Measurements from ENCODE around the gene WDR49. TPM values are rescaled to one million over a fixed set of nuclear protein-coding genes. Genes with fewer than 3 reads are reported as not detected.

The WDR49 gene
- total and polyA plus RNA-seq, 4 donors: 1.4 to 33.9 (median 9.8) TPM

GRCh38 chr3:167656821-167657220 is 3.1 kb upstream of the WDR49 start:
- 69 to 70% methylated on average over 1 of the region's 1 CpG for WGBS, 2 donors
- H3K4me3 ChIP-seq: no peak overlapping the region
- DNase-seq (no peak), ATAC-seq (ENCODE audit: insufficient read depth, low FRiP score) (no peak)
- no peak for TF ChIP-seq CTCF (IDR thresholded peaks at IDR 0.05; ENCODE audit: control extremely low read depth, extremely low read depth)
- H3K36me3 ChIP-seq (ENCODE audit: control insufficient read depth in 4 of 4, insufficient read depth in 4 of 4, low read length in 4 of 4): no peaks in the 10 kb centered on the region
- H3K27ac ChIP-seq (ENCODE audit: low read depth in 1 of 2, low read length in 1 of 2): no peak overlapping the region
- no peaks in the 10 kb centered on the region for H3K4me1 ChIP-seq (ENCODE audit: control insufficient read depth in 5 of 5, insufficient read depth in 5 of 5, low read length in 5 of 5)
- H3K9me3 ChIP-seq (ENCODE audit: control insufficient read depth in 4 of 4, insufficient read depth in 3 of 4, low read length in 3 of 4): no peaks in the 10 kb centered on the region
- no peak overlapping the region for H3K9ac ChIP-seq (ENCODE audit: insufficient read depth in 1 of 2, low read length in 2 of 2)
- no peaks in the 10 kb centered on the region for H3K27me3 ChIP-seq (ENCODE audit: control insufficient read depth in 3 of 3, insufficient read depth in 3 of 3, low read length in 2 of 3)

DNA sequence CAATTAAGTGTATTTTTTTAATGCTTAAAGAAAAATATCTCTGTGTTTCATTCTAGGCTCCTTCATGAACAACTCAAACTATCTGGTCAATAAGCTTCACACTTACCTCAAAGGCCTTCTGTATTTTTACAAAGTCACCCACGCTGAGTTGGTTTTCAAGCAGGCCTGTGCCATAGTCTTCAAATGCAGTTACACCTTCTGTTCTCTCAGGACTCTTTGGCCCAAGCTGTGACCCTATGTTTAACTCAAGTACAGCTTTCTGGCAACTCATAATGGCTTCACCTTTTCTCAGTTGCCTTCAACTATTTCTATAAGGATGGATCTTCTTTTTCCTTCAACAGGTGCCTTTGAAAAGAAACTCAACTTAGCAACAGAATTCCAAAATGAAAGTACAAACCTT is 587 bp downstream of the WDR49 start:
- no peak overlapping the region for H3K9ac ChIP-seq (ENCODE audit: insufficient read depth in 1 of 2, low read length in 2 of 2)
- DNase-seq: no peak
- ATAC-seq (ENCODE audit: insufficient read depth, low FRiP score): no peak
- H3K36me3 ChIP-seq (ENCODE audit: control insufficient read depth in 4 of 4, insufficient read depth in 4 of 4, low read length in 4 of 4): peaks cover 0 to 1% (median 0%) of the 10 kb centered on the region in 4 donors
- H3K27ac ChIP-seq (ENCODE audit: low read depth in 1 of 2, low read length in 1 of 2): no peak overlapping the region
- H3K27me3 ChIP-seq (ENCODE audit: control insufficient read depth in 3 of 3, insufficient read depth in 3 of 3, low read length in 2 of 3): no peaks in the 10 kb centered on the region
- 69 to 73% methylated on average over 1 of the region's 1 CpG for WGBS, 2 donors
- no peaks in the 10 kb centered on the region for H3K4me1 ChIP-seq (ENCODE audit: control insufficient read depth in 5 of 5, insufficient read depth in 5 of 5, low read length in 5 of 5)
- no peak for TF ChIP-seq CTCF (IDR thresholded peaks at IDR 0.05; ENCODE audit: control extremely low read depth, extremely low read depth)
- no peak overlapping the region for H3K4me3 ChIP-seq
- no peaks in the 10 kb centered on the region for H3K9me3 ChIP-seq (ENCODE audit: control insufficient read depth in 4 of 4, insufficient read depth in 3 of 4, low read length in 3 of 4)

DNA sequence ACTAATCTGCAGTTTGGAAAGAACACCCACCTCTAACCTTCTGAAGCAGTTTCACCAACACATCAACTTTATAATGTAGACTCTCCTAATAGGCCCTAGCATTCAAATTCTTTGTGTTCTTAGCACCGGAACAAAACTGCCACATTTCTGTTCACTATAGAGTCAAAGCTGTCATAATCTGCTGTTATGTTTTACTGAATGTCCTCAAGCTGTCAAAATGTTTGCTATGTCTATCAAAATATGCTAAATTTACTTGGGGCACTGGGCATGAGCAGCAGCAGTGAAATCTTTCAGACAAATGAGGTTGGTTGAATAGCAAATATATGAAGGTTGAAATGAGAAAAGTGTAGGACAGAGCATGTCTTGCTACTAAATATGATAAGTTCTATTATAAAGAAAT is 1.9 kb downstream of the WDR49 start:
- WGBS, 2 donors: 85 to 92% methylated on average over 1 of the region's 1 CpG
- no peak for TF ChIP-seq CTCF (IDR thresholded peaks at IDR 0.05; ENCODE audit: control extremely low read depth, extremely low read depth)
- Histone ChIP-seq H3K27me3 (ENCODE audit: control insufficient read depth in 3 of 3, insufficient read depth in 3 of 3, low read length in 2 of 3) (no peaks in the 10 kb centered on the region), H3K4me3 (no peak overlapping the region), H3K27ac (ENCODE audit: low read depth in 1 of 2, low read length in 1 of 2) (no peak overlapping the region), H3K4me1 (ENCODE audit: control insufficient read depth in 5 of 5, insufficient read depth in 5 of 5, low read length in 5 of 5) (no peaks in the 10 kb centered on the region), H3K36me3 (ENCODE audit: control insufficient read depth in 4 of 4, insufficient read depth in 4 of 4, low read length in 4 of 4) (peaks cover 0 to 1% (median 0%) of the 10 kb centered on the region in 4 donors), H3K9me3 (ENCODE audit: control insufficient read depth in 4 of 4, insufficient read depth in 3 of 4, low read length in 3 of 4) (no peaks in the 10 kb centered on the region), H3K9ac (ENCODE audit: insufficient read depth in 1 of 2, low read length in 2 of 2) (no peak overlapping the region)
- DNase-seq: no peak
- no peak for ATAC-seq (ENCODE audit: insufficient read depth, low FRiP score)

- WGBS, 2 donors: 29 to 67% methylated on average over 2 of the region's 2 CpGs
- DNase-seq: no peak
- Histone ChIP-seq H3K27me3 (ENCODE audit: control insufficient read depth in 3 of 3, insufficient read depth in 3 of 3, low read length in 2 of 3) (no peaks in the 10 kb centered on the region), H3K27ac (ENCODE audit: low read depth in 1 of 2, low read length in 1 of 2) (no peak overlapping the region), H3K9me3 (ENCODE audit: control insufficient read depth in 4 of 4, insufficient read depth in 3 of 4, low read length in 3 of 4) (no peaks in the 10 kb centered on the region), H3K4me1 (ENCODE audit: control insufficient read depth in 5 of 5, insufficient read depth in 5 of 5, low read length in 5 of 5) (no peaks in the 10 kb centered on the region), H3K36me3 (ENCODE audit: control insufficient read depth in 4 of 4, insufficient read depth in 4 of 4, low read length in 4 of 4) (peaks cover 0 to 1% (median 0%) of the 10 kb centered on the region in 4 donors), H3K9ac (ENCODE audit: insufficient read depth in 1 of 2, low read length in 2 of 2) (no peak overlapping the region), H3K4me3 (no peak overlapping the region)
- no peak for ATAC-seq (ENCODE audit: insufficient read depth, low FRiP score)
- no peak for TF ChIP-seq CTCF (IDR thresholded peaks at IDR 0.05; ENCODE audit: control extremely low read depth, extremely low read depth)
Measured at GRCh38 chr3:167650459-167650858, 3.3 kb downstream of the WDR49 start.

All from lung (tissue), 12 donors.